ENCODE measurements around the gene IHH. TPM values are rescaled to one million over a fixed set of nuclear protein-coding genes. Genes with fewer than 3 reads are reported as not detected.

IHH gene
- total RNA-seq, 2 experiments from 2014 or later = not detected

DNA sequence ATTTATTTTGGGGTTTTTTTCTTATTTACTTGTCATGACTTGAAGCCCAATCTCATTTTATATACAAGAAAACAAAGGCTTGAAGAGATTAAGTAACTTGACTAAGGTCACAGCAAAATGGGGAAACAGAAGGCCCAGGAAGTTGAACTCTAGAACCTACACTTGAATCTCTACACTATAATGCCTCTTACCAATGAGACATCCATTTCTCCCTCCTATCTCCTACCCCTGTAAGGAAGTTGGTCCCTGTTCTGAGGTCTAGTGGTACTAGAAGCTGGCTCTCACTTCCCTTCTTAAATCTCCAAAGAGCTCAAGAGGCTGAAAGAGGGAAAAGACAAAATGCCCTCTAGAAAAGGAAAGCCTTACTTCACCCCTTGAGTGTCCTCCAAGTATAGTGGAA is 25.5 kb upstream of the IHH start:
- no peak overlapping the region for H3K4me3 ChIP-seq (ENCODE audit: low read length)
- no peak overlapping the region for H3K27ac ChIP-seq (ENCODE audit: low read depth in 1 of 2, low read length in 2 of 2)
- ChIA-PET CTCF (no interaction called here), POLR2A (no interaction called here)
- Mint-ChIP-seq H3K4me3 (no peak overlapping the region), H3K27ac (no peak overlapping the region), H3K4me1 (ENCODE audit: low read depth) (no peaks in the 10 kb centered on the region), H3K36me3 (ENCODE audit: low read depth) (peaks cover 34% of the 10 kb centered on the region), H3K9me3 (no peaks in the 10 kb centered on the region), H3K27me3 (no peaks in the 10 kb centered on the region)
- TF ChIP-seq, protein P1, sequence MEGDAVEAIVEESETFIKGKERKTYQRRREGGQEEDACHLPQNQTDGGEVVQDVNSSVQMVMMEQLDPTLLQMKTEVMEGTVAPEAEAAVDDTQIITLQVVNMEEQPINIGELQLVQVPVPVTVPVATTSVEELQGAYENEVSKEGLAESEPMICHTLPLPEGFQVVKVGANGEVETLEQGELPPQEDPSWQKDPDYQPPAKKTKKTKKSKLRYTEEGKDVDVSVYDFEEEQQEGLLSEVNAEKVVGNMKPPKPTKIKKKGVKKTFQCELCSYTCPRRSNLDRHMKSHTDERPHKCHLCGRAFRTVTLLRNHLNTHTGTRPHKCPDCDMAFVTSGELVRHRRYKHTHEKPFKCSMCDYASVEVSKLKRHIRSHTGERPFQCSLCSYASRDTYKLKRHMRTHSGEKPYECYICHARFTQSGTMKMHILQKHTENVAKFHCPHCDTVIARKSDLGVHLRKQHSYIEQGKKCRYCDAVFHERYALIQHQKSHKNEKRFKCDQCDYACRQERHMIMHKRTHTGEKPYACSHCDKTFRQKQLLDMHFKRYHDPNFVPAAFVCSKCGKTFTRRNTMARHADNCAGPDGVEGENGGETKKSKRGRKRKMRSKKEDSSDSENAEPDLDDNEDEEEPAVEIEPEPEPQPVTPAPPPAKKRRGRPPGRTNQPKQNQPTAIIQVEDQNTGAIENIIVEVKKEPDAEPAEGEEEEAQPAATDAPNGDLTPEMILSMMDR (IDR thresholded peaks at IDR 0.05) = no peak
- H3K4me1 ChIP-seq (ENCODE audit: insufficient read depth, low read length) = no peaks in the 10 kb centered on the region
- ATAC-seq (ENCODE audit: poor library complexity) (no peak), DNase-seq (peak in 1 of 14 experiments; percentile 5)
- intact Hi-C loops (cut with DNase I, micrococcal nuclease) = no loop called here
- H3K27me3 ChIP-seq (ENCODE audit: control insufficient read depth in 1 of 2, insufficient read depth in 2 of 2, low read length in 2 of 2) = no peaks in the 10 kb centered on the region
- peaks cover 0 to 3% of the 10 kb centered on the region in 2 experiments for H3K9me3 ChIP-seq (ENCODE audit: control insufficient read depth in 1 of 2, insufficient read depth in 1 of 2, low read length in 2 of 2)
- peaks cover 2% of the 10 kb centered on the region for H3K36me3 ChIP-seq (ENCODE audit: insufficient read depth, low read length)

- TF ChIP-seq, protein P1 (IDR thresholded peaks at IDR 0.05) = no peak
- H3K36me3 ChIP-seq (ENCODE audit: insufficient read depth, low read length) = peaks cover 2% of the 10 kb centered on the region
- H3K4me3 ChIP-seq (ENCODE audit: low read length) = no peak overlapping the region
- peaks cover 0 to 3% of the 10 kb centered on the region in 2 experiments for H3K9me3 ChIP-seq (ENCODE audit: control insufficient read depth in 1 of 2, insufficient read depth in 1 of 2, low read length in 2 of 2)
- no peaks in the 10 kb centered on the region for H3K4me1 Mint-ChIP-seq (ENCODE audit: low read depth)
- peaks cover 20% of the 10 kb centered on the region for H3K36me3 Mint-ChIP-seq (ENCODE audit: low read depth)
- intact Hi-C loops (cut with DNase I, micrococcal nuclease) = loop anchor here in 1 of 2 experiments (1.0 kb wide), 1 partner anchor 35 kb away; no protein-coding TSS in a partner anchor
- H3K9me3 Mint-ChIP-seq = no peaks in the 10 kb centered on the region
- no peaks in the 10 kb centered on the region for H3K27me3 ChIP-seq (ENCODE audit: control insufficient read depth in 1 of 2, insufficient read depth in 2 of 2, low read length in 2 of 2)
- no peak for ATAC-seq (ENCODE audit: poor library complexity)
- no peaks in the 10 kb centered on the region for H3K4me1 ChIP-seq (ENCODE audit: insufficient read depth, low read length)
- ChIA-PET CTCF (interaction anchor here (1.0 kb wide), 1 partner anchor 27 kb away, joined by 3 read pairs; no protein-coding TSS in a partner anchor), POLR2A (no interaction called here)
- no peak overlapping the region for H3K27ac ChIP-seq (ENCODE audit: low read depth in 1 of 2, low read length in 2 of 2)
- H3K27me3 Mint-ChIP-seq = no peaks in the 10 kb centered on the region
- no peak overlapping the region for H3K4me3 Mint-ChIP-seq
- DNase-seq = no peak
- no peak overlapping the region for H3K27ac Mint-ChIP-seq
Measured at GRCh38 chr2:219084791-219085190, 24.1 kb upstream of the IHH start.

DNA sequence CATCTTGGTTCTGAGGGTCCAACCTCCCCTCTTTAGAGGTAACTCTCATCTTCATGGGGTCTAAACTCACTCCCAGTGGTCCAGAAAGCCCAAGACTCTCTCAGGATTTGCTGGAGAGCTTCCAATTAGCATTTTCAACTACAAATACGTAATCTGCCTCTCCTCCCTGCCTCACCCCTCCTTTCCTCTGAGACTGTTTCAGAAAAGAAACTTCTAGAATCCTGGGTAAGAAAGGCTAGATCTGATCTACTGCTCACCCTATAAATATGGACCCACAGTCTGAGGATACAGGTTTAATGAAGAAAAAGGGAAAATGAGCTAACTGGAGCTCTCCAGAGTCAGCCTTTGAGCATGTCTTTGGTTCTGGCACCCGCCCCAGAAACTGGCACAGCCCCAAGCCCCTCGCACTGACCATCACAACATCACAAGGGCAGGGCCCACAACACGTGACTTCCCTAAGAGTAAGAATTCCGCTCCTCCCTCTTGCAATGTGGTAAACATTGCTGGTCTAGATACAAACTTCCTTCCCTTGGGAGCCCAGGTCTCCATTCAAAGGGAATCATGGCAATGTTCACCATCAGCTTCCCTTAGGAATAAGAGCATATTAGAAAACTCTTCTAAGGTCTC is 21.7 kb upstream of the IHH start:
- intact Hi-C loops (cut with DNase I, micrococcal nuclease) = no loop called here
- no peaks in the 10 kb centered on the region for H3K27me3 Mint-ChIP-seq
- no peak for ATAC-seq (ENCODE audit: poor library complexity)

More for the DNA sequence above, 21.7 kb upstream of the IHH start:
- Mint-ChIP-seq H3K4me3 (no peak overlapping the region), H3K4me1 (ENCODE audit: low read depth) (no peaks in the 10 kb centered on the region), H3K36me3 (ENCODE audit: low read depth) (peaks cover 16% of the 10 kb centered on the region), H3K9me3 (no peaks in the 10 kb centered on the region), H3K27ac (no peak overlapping the region)
- TF ChIP-seq, protein P1 (IDR thresholded peaks at IDR 0.05) = no peak
- Histone ChIP-seq H3K27me3 (ENCODE audit: control insufficient read depth in 1 of 2, insufficient read depth in 2 of 2, low read length in 2 of 2) (no peaks in the 10 kb centered on the region), H3K4me1 (ENCODE audit: insufficient read depth, low read length) (no peaks in the 10 kb centered on the region), H3K36me3 (ENCODE audit: insufficient read depth, low read length) (peaks cover 7% of the 10 kb centered on the region), H3K27ac (ENCODE audit: low read depth in 1 of 2, low read length in 2 of 2) (no peak overlapping the region), H3K9me3 (ENCODE audit: control insufficient read depth in 1 of 2, insufficient read depth in 1 of 2, low read length in 2 of 2) (no peaks in the 10 kb centered on the region), H3K4me3 (ENCODE audit: low read length) (no peak overlapping the region)
- POLR2A ChIA-PET = no interaction called here
- CTCF ChIA-PET = no interaction called here
- DNase-seq = no peak
